Activated CD4-positive, alpha-beta memory T cell treated with anti-CD3 and anti-CD28 coated beads for 36 hours (primary cell): ENCODE measurements around the gene MARK3. TPM values are rescaled to one million over a fixed set of nuclear protein-coding genes. Genes with fewer than 3 reads are reported as not detected.

Experiments used
- total RNA-seq, 2 experiments: library from RNA; stranded (reverse); gene quantifications; one replicate each; pipeline ENCODE4 v1.2.3, GENCODE V29; 2021

The MARK3 gene
- total RNA-seq, 2 experiments from 2014 or later, result 63.4 to 69.1 TPM

Other genes with a start within 250 kb of the MARK3 start
- 100 to 1,000 TPM; 192 to 196 TPM for gene EIF5, start 51.2 kb upstream of the MARK3 start, total RNA-seq
- 1 to 10 TPM; 5.9 to 6.1 TPM for gene CKB, start 137.4 kb downstream of the MARK3 start, total RNA-seq
- 1 to 10 TPM; 7.4 to 7.6 TPM for gene TRMT61A, start 143.8 kb downstream of the MARK3 start, total RNA-seq
- 10 to 100 TPM; 23.2 to 23.8 TPM for gene BAG5, start 177.2 kb downstream of the MARK3 start, total RNA-seq
- gene COA8, start 177.5 kb downstream of the MARK3 start, total RNA-seq, result 10 to 100 TPM; 46.2 to 48.9 TPM
- gene KLC1, start 243.8 kb downstream of the MARK3 start, total RNA-seq, result 100 to 1,000 TPM; 119 to 130 TPM